Sigmoid colon (tissue), 4 donors: ENCODE data around the gene MSANTD1.

ENCODE experiments used
- CTCF ChIP-seq, 4 experiments: fragments of 450-650 bp in 3 of 4; fragments of 200-600 bp in 1 of 4; IDR thresholded peaks; one replicate each; pipeline ENCODE4 v1.5.1; 2016 to 2019; ENCODE audit warnings: antibody characterized with exemption in 4 of 4, mild to moderate bottlenecking in 3 of 4, moderate library complexity in 2 of 4
- EP300 ChIP-seq, 4 donors: sonication (generic); formaldehyde crosslinking; IDR thresholded peaks; one replicate each; pipeline ENCODE4 v1.6.1; 2017; ENCODE audit warnings: antibody characterized with exemption in 4 of 4
- POLR2A ChIP-seq, 2 donors: fragments of 450-650 bp; IDR thresholded peaks; one replicate each; pipeline ENCODE4 v1.6.1; 2016; ENCODE audit warnings: antibody characterized with exemption in 2 of 2, mild to moderate bottlenecking in 2 of 2, moderate library complexity in 2 of 2
- POLR2AphosphoS5 ChIP-seq, 4 donors: sonication (generic); formaldehyde crosslinking; IDR thresholded peaks; one replicate each; pipeline ENCODE4 v1.6.1; 2017; ENCODE audit warnings: antibody characterized with exemption in 4 of 4

DNA sequence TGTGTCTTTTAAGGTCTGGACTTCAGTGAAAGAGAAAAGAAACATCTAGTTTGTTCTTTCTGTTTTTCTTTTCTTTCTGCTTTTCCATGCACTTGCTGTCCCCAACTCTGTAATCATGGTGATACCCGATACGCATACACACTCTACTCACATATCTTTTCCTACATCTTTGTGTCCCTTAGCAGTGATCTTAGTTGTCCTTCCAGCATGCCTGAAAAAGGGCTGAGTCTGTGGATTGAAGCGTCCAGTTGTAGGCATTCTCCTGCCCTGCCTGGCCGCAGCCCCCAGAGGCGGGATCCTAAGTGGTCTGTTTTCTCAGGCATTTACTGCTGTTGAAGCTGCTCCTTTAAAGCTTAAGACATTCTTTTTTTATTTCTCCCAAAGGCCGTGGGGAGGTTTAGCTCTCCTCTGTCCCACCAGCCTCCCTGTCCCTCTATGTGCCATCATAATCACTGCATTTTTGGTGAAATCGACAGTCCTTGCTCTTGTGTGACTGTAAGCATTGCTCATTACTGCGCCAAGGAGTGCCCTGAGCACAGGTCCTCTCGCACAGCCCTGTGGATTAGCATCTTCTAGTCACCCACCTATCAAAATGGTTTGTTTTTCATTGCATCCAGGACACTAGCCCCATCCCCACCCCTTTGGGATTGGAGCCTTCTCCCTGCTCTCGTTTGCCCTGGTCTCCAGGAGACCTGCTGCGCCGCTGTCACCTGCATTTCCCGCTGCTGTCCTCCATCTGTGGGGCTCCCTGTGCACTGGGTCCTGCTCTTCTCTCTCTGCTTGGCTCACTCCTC, 48.3 kb downstream of the MSANTD1 start:
- TF ChIP-seq CTCF (IDR thresholded peaks at IDR 0.05) (no peak), POLR2AphosphoS5 (IDR thresholded peaks at IDR 0.05) (no peak), EP300 (IDR thresholded peaks at IDR 0.05) (no peak), POLR2A (IDR thresholded peaks at IDR 0.05) (no peak)
